NCI-H748 treated with DMSO at 0.1 percent for 48 hours (cell line): ENCODE results near the gene ZBTB16.

Source experiments
- DNase-seq: peaks from one replicate; lab custom pipeline; 2025; lab: John Stamatoyannopoulos, UW

The ZBTB16 gene

GRCh38 chr11:114064216-114064615 lies 4.7 kb downstream of the ZBTB16 start:
- no peak for DNase-seq

- DNase-seq, result no peak
Measured at GRCh38 chr11:114065094-114065493, 5.6 kb downstream of the ZBTB16 start.

- no peak for DNase-seq
Measured at GRCh38 chr11:114066046-114066648, 6.6 kb downstream of the ZBTB16 start.

GRCh38 chr11:114068327-114068726 lies 8.8 kb downstream of the ZBTB16 start:
- DNase-seq, result no peak

GRCh38 chr11:114070464-114071139 lies 11.1 kb downstream of the ZBTB16 start:
- no peak for DNase-seq

GRCh38 chr11:114073007-114073827 lies 13.7 kb downstream of the ZBTB16 start:
- no peak for DNase-seq

GRCh38 chr11:114073828-114074381 lies 14.4 kb downstream of the ZBTB16 start:
- DNase-seq, result no peak

GRCh38 chr11:114074546-114075343 lies 15.2 kb downstream of the ZBTB16 start:
- no peak for DNase-seq

GRCh38 chr11:114075344-114075610 lies 15.8 kb downstream of the ZBTB16 start:
- DNase-seq, result no peak

GRCh38 chr11:114075891-114076441 lies 16.5 kb downstream of the ZBTB16 start:
- DNase-seq, result no peak

GRCh38 chr11:114076921-114077331 lies 17.4 kb downstream of the ZBTB16 start:
- peak; percentile 85 for DNase-seq

GRCh38 chr11:114077482-114078305 lies 18.2 kb downstream of the ZBTB16 start:
- peak; percentile 35 for DNase-seq

GRCh38 chr11:114078423-114078822 lies 18.9 kb downstream of the ZBTB16 start:
- peak; percentile 27 for DNase-seq

- no peak for DNase-seq
Measured at GRCh38 chr11:114079511-114080065, 20.1 kb downstream of the ZBTB16 start.

GRCh38 chr11:114080219-114080618 lies 20.7 kb downstream of the ZBTB16 start:
- no peak for DNase-seq

- DNase-seq, result no peak
Measured at GRCh38 chr11:114080769-114081168, 21.3 kb downstream of the ZBTB16 start.

- DNase-seq, result no peak
Measured at GRCh38 chr11:114081641-114082414, 22.3 kb downstream of the ZBTB16 start.

GRCh38 chr11:114082415-114082748 lies 22.9 kb downstream of the ZBTB16 start:
- no peak for DNase-seq

- DNase-seq, result no peak
Measured at GRCh38 chr11:114082767-114083181, 23.3 kb downstream of the ZBTB16 start.
